Measurements from ENCODE around the gene KIF3C. TPM values are rescaled to one million over a fixed set of nuclear protein-coding genes. Genes with fewer than 3 reads are reported as not detected.

The KIF3C gene
- total RNA-seq, 1 donor from 2014 or later, result 29.7 TPM

DNA sequence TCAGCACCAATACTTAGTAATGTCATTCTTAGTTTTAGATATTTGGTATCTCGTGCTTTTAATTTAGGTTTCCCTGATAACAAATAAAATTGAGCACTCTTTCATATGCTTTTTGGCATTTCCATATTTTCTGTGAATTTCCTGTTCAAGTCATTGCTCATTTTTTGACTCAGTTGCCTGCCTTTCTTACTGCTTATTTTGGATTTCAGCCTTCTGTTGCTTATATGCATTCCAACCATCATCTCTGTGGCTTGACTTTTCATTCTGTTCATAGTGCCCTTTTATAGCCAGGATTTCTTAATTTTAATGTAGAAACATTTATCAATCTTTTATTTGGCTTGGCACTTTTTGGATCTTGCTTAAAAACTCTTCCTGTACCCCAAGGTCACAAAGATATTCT, 14.5 kb upstream of the KIF3C start:
- no peaks in the 10 kb centered on the region for H3K9me3 Mint-ChIP-seq (ENCODE audit: unreplicated experiment)
- DNase-seq (ENCODE audit: extremely low spot score, unreplicated experiment), result no peak
- peaks cover 11% of the 10 kb centered on the region for H3K27me3 Mint-ChIP-seq (ENCODE audit: unreplicated experiment)
- H3K36me3 Mint-ChIP-seq (ENCODE audit: unreplicated experiment), result no peaks in the 10 kb centered on the region
- no peak overlapping the region for H3K27ac Mint-ChIP-seq (ENCODE audit: unreplicated experiment)
- TF ChIP-seq, protein P1, sequence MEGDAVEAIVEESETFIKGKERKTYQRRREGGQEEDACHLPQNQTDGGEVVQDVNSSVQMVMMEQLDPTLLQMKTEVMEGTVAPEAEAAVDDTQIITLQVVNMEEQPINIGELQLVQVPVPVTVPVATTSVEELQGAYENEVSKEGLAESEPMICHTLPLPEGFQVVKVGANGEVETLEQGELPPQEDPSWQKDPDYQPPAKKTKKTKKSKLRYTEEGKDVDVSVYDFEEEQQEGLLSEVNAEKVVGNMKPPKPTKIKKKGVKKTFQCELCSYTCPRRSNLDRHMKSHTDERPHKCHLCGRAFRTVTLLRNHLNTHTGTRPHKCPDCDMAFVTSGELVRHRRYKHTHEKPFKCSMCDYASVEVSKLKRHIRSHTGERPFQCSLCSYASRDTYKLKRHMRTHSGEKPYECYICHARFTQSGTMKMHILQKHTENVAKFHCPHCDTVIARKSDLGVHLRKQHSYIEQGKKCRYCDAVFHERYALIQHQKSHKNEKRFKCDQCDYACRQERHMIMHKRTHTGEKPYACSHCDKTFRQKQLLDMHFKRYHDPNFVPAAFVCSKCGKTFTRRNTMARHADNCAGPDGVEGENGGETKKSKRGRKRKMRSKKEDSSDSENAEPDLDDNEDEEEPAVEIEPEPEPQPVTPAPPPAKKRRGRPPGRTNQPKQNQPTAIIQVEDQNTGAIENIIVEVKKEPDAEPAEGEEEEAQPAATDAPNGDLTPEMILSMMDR (IDR thresholded peaks at IDR 0.05), result no peak
- no peak overlapping the region for H3K4me3 Mint-ChIP-seq (ENCODE audit: unreplicated experiment)
- H3K4me1 Mint-ChIP-seq (ENCODE audit: unreplicated experiment), result peaks cover 19% of the 10 kb centered on the region

DNA sequence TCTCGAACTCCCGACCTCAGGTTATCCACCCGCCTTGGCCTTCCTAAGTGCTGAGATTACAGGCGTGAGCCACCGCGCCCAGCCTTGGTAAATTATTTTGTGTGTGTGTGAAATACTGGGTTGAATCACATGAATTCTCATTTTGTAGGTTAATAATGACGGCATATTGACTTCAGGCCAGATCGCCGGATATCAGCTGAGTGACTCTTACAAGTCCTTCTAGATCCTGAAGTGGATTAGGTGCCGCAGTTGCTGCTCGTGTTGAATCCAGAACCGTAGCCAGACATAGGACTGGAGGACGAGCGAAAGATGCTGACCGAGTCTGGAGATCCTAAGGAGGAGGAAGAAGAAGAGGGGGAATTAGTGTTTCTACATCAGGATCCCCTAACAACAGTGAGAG, 12.2 kb upstream of the KIF3C start:
- Mint-ChIP-seq H3K4me3 (ENCODE audit: unreplicated experiment) (no peak overlapping the region), H3K9me3 (ENCODE audit: unreplicated experiment) (no peaks in the 10 kb centered on the region), H3K4me1 (ENCODE audit: unreplicated experiment) (peaks cover 18% of the 10 kb centered on the region), H3K36me3 (ENCODE audit: unreplicated experiment) (no peaks in the 10 kb centered on the region), H3K27ac (ENCODE audit: unreplicated experiment) (no peak overlapping the region), H3K27me3 (ENCODE audit: unreplicated experiment) (peaks cover 11% of the 10 kb centered on the region)
- DNase-seq (ENCODE audit: extremely low spot score, unreplicated experiment), result no peak
- TF ChIP-seq, protein P1 (IDR thresholded peaks at IDR 0.05), result no peak

DNA sequence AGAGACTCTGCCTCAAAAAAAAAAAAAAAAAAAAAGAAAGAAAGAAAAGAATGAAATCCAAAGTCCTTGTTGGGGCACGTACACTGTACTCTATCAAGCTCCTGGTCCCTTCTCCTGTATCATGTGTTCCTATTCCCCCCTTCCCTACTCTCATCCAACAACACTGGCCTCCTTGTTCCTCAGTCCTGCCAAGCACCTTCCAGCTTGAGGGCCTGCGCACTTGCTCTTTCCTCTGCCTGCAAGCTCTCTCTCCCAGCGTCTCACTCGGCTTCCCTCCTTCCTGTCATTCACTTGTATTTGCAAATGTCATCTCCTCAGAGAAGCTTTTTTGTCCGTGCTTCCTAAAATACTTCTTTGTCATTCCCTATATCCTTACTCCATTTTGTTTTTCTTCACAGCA, 10.8 kb upstream of the KIF3C start:
- Mint-ChIP-seq H3K4me3 (ENCODE audit: unreplicated experiment) (no peak overlapping the region), H3K4me1 (ENCODE audit: unreplicated experiment) (peaks cover 11% of the 10 kb centered on the region), H3K27ac (ENCODE audit: unreplicated experiment) (no peak overlapping the region), H3K9me3 (ENCODE audit: unreplicated experiment) (no peaks in the 10 kb centered on the region), H3K27me3 (ENCODE audit: unreplicated experiment) (peaks cover 13% of the 10 kb centered on the region), H3K36me3 (ENCODE audit: unreplicated experiment) (no peaks in the 10 kb centered on the region)
- TF ChIP-seq, protein P1 (IDR thresholded peaks at IDR 0.05), result no peak
- DNase-seq (ENCODE audit: extremely low spot score, unreplicated experiment), result no peak

DNA sequence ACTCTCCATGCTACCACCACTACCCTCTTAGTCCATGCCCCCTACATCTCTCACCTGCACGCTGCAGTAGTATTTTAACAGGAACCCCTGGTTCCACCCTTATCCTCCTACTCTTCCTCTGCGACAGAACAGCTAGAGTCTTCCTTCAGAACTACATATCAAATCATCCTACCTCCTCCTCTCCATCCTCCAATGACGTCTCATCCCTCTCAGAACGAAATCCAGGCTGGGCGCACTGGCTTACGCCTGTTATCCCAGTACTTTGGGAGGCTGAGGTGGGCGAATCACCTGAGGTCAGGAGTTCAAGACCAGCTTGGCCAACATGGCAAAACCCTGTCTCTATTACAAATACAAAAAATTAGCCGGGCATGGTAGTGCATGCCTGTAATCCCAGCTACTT, 10.3 kb upstream of the KIF3C start:
- Mint-ChIP-seq H3K27ac (ENCODE audit: unreplicated experiment) (no peak overlapping the region), H3K4me1 (ENCODE audit: unreplicated experiment) (peaks cover 6% of the 10 kb centered on the region), H3K27me3 (ENCODE audit: unreplicated experiment) (peaks cover 13% of the 10 kb centered on the region), H3K36me3 (ENCODE audit: unreplicated experiment) (no peaks in the 10 kb centered on the region), H3K4me3 (ENCODE audit: unreplicated experiment) (no peak overlapping the region), H3K9me3 (ENCODE audit: unreplicated experiment) (no peaks in the 10 kb centered on the region)
- no peak for DNase-seq (ENCODE audit: extremely low spot score, unreplicated experiment)
- TF ChIP-seq, protein P1 (IDR thresholded peaks at IDR 0.05), result no peak

DNA sequence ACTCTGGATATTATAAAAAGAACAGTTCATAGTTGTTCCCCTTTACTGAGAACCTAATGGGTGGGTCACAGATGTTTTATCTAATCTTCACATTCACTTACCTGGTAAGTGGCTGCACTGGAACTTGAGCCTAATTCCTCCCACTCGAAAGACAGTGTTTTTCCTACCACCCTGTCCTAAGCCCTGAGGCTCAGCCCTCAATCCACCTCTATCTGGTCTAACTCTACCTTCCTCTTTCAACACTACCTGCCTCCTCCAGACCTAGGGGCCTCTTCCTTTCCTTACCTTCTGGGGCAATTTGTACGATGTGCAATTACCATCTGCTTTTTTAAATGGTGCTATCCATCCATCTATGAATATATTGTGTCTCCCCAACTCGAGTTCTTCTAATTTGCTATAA, 9.7 kb upstream of the KIF3C start:
- TF ChIP-seq, protein P1 (IDR thresholded peaks at IDR 0.05), result no peak
- Mint-ChIP-seq H3K4me1 (ENCODE audit: unreplicated experiment) (peaks cover 5% of the 10 kb centered on the region), H3K27ac (ENCODE audit: unreplicated experiment) (no peak overlapping the region), H3K27me3 (ENCODE audit: unreplicated experiment) (peaks cover 13% of the 10 kb centered on the region), H3K4me3 (ENCODE audit: unreplicated experiment) (no peak overlapping the region), H3K36me3 (ENCODE audit: unreplicated experiment) (no peaks in the 10 kb centered on the region), H3K9me3 (ENCODE audit: unreplicated experiment) (no peaks in the 10 kb centered on the region)
- DNase-seq (ENCODE audit: extremely low spot score, unreplicated experiment), result no peak
